ENCODE measurements around the gene PLOD1.
A peak's percentile ranks its signal among the peaks of the same experiment; 100 is the strongest.
"Not testable (repeated sequence)": the region's sequence is repeated elsewhere in the genome, so short reads cannot be mapped to it uniquely, and the experiment has no call there.

Gene PLOD1

GRCh38 chr1:11939794-11940193 is 5.3 kb downstream of the PLOD1 start:
- not testable (repeated sequence) for DNase-seq

DNA sequence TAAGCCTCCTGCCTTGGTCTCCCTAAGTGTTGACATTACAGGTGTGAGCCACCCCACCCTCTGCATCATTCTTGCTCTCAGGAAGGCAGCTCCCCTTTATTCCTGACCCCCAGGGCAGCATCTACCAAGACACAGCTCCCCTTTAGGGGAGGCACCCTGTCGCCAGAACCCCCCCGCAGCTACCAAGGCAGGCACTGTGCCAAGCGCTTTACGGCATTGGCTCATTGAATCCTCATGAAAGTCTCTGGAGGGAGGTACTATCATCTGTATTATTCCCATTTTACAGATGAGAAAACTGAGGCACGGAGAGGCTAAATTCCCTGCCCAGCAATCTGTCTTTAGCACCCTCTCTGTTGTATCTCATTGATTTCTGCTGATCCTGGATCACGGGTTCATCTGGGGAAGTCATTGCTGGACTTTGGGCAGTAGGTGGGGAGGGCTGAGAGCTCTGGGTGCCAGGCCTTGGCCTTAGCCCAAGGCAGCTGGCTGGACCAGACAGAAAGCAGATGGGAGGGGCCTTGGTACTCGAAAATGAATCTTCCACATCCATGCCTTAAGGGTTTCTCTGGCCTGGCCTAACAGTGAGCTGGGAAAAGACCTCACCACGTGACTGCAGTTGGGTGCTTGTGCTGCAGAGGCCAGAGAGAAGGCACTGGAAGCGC is 5.9 kb downstream of the PLOD1 start:
- no peak for DNase-seq

- no peak for DNase-seq
Measured at GRCh38 chr1:11942280-11942679, 7.8 kb downstream of the PLOD1 start.

- DNase-seq = no peak
Measured at GRCh38 chr1:11943619-11944018, 9.1 kb downstream of the PLOD1 start.

- no peak for DNase-seq
Measured at GRCh38 chr1:11944358-11944931, 9.9 kb downstream of the PLOD1 start.

DNA sequence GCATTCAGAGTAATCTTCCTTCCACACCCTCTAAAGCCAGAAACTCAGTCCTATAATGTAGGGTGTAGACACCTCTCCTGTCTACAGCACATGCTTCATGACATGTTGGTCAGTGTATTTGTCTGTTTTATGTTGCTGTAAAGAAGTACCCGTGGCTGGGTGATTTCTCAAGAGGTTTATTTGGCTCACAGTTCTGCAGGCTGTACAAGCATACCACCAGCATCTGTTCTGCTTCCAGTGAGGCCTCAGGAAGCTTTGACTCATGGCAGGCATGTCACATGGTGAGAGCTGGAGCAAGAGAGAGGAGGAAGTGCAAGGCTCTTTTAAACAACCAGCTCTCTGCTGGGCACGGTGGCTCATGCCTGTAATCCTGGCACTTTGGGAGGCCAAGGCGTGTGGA is 12.1 kb downstream of the PLOD1 start:
- DNase-seq = no peak

DNA sequence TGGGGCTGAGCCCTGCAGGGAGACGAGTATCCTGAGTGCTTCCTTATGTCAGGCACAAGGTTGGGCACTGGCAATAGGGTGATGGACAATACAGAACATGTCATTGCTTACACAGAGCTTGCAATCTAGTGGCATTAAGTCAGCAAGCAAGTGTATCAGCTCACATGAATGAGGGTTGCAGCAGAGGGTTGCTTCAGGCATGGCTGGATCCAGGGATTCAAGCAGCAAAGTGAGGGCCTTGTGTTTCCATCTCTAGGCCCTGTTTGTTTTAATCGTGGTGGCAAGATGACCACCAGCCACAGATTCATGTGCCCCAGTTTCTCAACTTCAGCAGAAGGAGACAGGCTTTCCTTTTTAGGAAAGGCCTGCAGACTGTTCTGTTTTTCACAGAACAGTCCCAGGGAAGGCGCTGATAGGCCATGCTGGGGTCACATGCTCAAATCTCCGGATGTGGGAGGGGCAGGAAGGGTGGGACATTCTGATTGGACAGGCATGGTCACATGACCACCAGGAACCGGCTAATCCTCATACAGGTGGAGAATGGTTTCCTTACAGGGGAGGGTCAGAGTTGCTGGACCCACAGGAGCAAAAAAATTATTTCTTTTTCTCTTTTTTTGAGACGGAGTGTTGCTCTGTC is 14.4 kb downstream of the PLOD1 start:
- DNase-seq = no peak

GRCh38 chr1:11951901-11952300 is 17.4 kb downstream of the PLOD1 start:
- no peak for DNase-seq

DNA sequence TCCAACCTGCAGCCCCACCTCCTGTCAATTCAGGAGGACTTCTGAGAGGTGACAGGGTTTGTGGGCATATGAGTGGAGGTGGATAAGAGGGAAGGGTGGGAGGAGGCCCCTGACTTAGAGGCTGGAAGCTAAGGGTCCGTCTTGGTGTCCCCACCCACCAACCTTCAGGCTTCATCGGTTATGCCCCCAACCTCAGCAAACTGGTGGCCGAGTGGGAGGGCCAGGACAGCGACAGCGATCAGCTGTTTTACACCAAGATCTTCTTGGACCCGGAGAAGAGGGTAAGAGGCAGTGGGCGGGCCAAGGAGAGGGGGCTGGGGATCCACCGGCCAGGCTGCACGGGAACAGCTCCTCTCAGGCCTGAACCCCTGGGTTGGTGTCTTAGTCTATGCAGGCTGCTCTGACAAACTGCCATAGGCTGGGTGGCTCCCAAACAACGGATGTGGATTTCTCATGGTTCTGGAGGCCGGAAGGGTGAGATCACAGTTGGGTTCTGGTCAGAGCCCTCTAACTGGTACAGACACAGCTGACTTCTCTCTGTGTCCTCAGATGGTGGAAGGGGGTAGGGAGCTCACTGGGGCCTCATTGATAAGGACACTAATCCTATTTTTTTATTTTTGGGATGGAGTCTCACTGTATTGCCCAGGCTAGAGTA is 18.1 kb downstream of the PLOD1 start:
- DNase-seq = no peak

DNA sequence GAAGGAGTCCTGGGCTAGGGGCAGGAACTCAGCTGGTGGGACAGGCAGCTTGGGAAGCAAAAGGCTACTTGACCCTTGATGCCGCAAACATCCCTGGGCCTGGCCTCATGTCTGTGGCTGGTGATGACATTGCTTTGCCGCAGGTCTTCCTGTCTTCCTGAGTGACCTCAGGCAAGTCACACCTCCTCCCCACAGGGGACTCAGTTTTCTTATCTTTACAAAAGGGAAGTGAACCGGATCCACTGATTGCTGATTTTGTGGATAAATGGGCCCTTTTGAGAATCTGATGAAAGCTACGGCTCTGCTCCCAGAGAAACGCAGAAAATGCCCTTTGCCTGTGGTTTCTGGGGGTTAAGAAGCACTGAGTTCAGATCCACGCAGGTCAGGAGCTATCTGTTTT is 20.7 kb downstream of the PLOD1 start:
- DNase-seq = no peak

- DNase-seq = no peak
Measured at GRCh38 chr1:11957398-11957797, 22.9 kb downstream of the PLOD1 start.

GRCh38 chr1:11957897-11958296 is 23.4 kb downstream of the PLOD1 start:
- DNase-seq = no peak

DNA sequence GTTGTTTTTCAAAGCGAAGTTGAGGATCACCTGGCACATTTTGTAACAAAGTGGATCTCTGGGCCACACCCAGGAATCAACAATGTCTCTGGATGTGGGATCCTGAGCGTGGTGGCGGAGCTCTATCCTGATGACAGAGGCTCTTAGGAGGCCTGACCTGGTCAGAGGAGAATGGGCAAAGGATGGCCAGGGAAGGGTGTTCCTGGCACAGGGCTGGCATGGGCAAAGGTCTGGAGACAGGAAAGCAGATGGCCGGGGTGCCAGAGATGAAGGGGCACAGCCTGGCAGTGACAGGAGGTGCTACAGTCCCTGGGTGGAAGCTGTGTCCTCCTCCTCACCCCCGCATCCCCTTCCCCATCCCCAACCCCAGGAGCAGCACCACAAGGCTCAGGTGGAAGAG is 25.8 kb downstream of the PLOD1 start:
- no peak for DNase-seq

DNA sequence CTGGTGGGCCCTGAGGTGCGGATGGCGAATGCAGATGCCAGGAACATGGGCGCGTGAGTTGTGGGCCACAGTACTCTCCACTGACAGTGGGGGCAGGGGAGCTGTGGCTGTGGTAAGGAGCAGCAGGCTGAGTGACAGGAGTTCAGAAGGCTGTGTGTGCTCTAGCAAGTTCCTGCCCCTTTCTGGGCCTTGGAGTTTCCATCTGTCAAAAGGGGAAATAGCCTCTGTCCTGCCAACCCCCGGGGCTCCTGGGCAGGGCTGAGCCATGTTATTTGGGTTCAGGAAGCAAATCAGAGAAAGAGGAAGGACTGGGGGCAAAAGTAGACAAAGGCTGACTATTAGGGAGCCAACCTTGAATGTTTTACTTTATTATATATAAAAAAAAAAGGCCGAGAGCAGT is 26.2 kb downstream of the PLOD1 start:
- no peak for DNase-seq

DNA sequence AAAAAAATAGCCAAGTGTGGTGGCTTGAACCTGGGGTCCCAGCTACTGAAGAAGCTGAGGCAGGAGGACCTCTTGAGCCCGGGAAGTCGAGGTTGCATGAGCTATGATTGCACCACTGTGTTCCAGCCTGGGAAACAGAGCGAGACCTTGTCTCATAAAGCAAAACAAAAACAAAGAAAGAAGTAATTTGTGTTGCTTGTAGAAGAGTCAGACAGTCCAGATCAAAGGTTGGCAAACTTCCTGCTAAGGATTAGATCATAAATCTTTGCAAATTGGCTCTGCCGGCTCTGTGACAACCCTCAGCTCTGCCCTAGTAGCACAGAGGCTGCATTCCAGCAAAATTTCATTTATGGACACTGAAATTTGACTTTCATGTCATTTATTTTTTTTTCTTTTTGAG is 26.7 kb downstream of the PLOD1 start:
- DNase-seq = no peak

- no peak for DNase-seq
Measured at GRCh38 chr1:11963622-11964021, 29.1 kb downstream of the PLOD1 start.

DNA sequence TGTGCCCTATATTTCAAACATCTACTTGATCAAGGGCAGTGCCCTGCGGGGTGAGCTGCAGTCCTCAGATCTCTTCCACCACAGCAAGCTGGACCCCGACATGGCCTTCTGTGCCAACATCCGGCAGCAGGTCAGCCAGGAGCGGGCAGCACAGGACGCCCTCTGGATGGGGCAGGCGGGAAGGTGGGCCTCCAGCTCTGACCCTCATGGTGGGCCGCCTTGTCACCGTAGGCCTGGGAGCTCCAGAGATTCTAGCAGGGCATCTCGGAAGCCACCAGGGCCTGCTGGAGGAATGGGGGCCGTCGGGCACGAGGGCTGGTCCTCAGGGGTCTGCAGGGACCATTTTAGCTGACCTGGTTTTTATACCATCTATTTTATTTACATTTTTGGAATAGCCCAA is 30.1 kb downstream of the PLOD1 start:
- no peak for DNase-seq

DNA sequence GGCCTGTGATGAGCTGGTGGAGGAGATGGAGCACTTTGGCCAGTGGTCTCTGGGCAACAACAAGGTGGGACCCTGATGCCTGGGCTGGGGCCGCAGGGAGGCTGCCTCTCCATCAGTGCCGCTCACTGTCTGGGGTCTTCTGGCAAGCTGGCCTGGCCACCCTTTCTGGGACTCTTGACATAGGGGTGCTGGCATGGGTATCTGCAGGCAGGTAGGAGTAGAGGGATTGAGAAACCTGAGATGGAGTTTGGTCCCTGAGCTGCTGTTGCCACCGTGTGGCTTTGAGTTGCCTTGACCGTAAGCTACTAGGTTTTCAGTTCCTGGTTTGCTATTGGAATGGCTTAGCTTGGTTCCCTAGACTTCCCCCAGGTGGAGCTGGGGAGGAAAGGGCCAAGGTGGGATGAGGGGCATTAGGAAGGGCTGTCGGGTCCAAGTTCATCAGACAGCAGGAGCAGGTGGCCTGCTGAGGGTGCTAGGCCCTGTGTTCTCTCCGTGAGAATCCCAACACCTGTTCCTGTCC is 32.6 kb downstream of the PLOD1 start:
- DNase-seq = peak; percentile 22

DNA sequence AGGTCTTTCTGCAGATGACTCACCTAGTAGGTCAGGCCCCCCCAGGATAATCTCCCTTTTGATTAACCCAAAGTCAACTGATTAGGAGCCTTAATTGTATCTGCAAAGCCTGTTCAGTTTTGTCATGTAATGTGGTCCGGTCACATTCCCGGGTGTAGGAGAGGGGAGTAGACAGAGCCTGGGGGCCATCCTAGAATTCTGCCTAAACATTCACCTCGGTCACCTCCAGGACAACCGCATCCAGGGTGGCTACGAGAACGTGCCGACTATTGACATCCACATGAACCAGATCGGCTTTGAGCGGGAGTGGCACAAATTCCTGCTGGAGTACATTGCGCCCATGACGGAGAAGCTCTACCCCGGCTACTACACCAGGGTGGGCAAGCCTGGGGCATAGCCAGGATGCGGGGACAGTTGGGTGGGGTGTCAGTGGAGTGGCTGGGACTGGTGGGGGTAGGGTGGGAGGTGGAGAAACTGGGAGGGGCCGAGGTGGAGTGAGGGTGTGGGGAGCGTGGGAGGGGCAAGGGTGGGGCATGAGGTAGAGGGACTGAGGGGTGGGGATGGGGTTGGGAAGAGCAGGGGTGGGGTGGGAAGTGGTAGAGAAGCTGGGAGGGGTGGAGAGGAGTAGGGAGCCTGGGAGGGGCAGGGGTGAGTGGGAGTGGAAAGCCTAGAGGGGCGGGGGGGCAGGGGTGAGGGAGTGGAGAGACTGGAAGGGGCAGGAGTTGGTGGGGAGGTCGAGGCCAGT is 36.1 kb downstream of the PLOD1 start:
- DNase-seq = no peak

DNA sequence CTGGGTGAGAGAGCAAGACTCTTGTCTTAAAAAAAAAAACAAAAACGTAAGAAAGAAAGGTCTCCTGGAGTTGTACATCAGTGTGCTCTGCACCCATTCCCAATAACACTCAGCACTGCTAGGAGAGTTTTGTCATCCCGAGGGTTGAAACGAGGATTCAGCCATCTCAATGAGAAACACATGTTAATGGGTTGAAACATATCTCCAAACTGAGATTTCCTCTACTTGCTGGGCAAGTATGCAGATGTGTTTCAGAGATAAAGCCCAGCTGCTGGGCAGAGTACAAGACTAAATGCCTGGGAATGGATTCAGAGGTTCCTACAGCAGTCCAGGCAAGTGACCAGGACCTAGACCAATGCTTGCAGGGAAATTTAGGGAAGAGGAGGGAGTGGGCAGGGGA is 43.1 kb downstream of the PLOD1 start:
- no peak for DNase-seq

GRCh38 chr1:11978301-11978700 is 43.8 kb downstream of the PLOD1 start:
- DNase-seq = no peak

- DNase-seq = no peak
Measured at GRCh38 chr1:11979028-11979850, 44.7 kb downstream of the PLOD1 start.

Data from CD4-positive, alpha-beta T cell treated with Interleukin-17A for 4 hours (primary cell).